ENCODE data around the gene PCDHB8. TPM values are rescaled to one million over a fixed set of nuclear protein-coding genes. Genes with fewer than 3 reads are reported as not detected.
"Not testable (repeated sequence)": the region's sequence is repeated elsewhere in the genome, so short reads cannot be mapped to it uniquely, and the experiment has no call there.

PCDHB8 gene
- total RNA-seq, 1 donor from 2014 or later = 7.7 TPM

DNA sequence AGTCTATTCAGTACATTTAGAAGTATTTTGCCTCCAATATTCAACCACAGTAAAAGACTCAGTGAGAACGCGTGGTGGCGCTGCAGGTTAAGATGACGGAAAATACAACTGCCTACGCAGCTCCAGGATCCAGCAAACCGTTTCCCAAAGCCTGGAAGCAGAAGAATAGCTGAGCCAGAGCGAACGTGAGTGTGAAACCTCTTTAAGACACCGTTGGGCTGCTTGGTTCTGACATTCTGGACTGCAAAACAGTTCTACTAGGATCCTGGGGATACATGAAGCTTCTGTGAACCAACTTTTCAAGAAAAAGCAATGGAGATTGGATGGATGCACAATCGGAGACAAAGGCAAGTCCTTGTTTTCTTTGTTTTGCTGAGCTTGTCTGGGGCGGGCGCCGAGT, 4.7 kb downstream of the PCDHB8 start, which contains the start of gene PCDHB16:
Gene PCDHB16, plus strand, starts transcription at position 140 of the 400 bp plus-strand sequence. Its CDS starts 173 bp downstream, at position 313.
- FAIRE-seq (no peak), DNase-seq (ENCODE audit: low spot score in 2 of 2) (no peak)

DNA sequence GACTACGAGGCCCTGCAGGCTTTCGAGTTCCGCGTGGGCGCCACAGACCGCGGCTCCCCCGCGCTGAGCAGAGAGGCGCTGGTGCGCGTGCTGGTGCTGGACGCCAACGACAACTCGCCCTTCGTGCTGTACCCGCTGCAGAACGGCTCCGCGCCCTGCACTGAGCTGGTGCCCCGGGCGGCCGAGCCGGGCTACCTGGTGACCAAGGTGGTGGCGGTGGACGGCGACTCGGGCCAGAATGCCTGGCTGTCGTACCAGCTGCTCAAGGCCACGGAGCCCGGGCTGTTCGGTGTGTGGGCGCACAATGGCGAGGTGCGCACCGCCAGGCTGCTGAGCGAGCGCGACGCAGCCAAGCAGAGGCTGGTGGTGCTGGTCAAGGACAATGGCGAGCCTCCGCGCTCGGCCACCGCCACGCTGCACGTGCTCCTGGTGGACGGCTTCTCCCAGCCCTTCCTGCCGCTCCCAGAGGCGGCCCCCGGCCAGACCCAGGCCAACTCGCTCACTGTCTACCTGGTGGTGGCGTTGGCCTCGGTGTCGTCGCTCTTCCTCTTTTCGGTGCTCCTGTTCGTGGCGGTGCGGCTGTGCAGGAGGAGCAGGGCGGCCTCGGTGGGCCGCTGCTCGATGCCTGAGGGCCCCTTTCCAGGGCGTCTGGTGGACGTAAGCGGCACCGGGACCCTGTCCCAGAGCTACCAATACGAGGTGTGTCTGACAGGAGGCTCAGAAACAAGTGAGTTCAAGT, 6.7 kb downstream of the PCDHB8 start:
- not testable (repeated sequence) for DNase-seq (ENCODE audit: low spot score in 2 of 2); FAIRE-seq

DNA sequence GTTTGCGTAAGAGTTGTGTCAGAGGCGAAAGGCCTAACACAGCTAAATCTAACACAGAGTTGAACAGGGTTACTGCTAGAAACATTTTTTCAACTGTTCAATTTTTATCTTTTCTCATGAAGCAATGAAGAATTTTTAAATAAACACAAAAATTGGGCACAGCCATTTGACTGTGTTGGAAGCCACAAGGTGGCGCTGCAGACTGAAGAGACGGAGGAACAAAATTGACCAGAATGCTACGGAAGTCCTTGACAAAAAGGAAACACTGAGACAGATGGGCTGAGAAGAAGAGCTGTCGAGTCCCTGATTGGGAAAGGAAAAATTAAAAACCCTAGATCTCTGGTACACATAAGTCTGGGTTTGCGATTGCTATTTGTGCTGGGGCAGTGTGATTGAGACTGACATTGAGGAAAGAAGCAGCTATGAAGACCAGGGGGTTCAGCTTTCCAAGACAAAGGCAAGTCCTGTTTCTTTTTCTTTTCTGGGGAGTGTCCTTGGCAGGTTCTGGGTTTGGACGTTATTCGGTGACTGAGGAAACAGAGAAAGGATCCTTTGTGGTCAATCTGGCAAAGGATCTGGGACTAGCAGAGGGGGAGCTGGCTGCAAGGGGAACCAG, 9.4 kb downstream of the PCDHB8 start, which contains the start of gene PCDHB9:
Gene PCDHB9, plus strand, starts transcription at position 265 of the 616 bp plus-strand sequence. Its CDS starts 158 bp downstream, at position 423.
- no peak for FAIRE-seq
- DNase-seq (ENCODE audit: low spot score in 2 of 2) = no peak

DNA sequence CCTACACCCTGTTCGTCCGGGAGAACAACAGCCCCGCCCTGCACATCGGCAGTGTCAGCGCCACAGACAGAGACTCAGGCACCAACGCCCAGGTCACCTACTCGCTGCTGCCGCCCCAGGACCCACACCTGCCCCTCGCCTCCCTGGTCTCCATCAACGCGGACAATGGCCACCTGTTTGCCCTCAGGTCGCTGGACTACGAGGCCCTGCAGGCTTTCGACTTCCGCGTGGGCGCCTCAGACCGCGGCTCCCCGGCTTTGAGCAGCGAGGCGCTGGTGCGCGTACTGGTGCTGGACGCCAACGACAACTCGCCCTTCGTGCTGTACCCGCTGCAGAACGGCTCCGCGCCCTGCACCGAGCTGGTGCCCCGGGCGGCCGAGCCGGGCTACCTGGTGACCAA, 11.1 kb downstream of the PCDHB8 start:
- not testable (repeated sequence) for DNase-seq (ENCODE audit: low spot score in 2 of 2); FAIRE-seq

DNA sequence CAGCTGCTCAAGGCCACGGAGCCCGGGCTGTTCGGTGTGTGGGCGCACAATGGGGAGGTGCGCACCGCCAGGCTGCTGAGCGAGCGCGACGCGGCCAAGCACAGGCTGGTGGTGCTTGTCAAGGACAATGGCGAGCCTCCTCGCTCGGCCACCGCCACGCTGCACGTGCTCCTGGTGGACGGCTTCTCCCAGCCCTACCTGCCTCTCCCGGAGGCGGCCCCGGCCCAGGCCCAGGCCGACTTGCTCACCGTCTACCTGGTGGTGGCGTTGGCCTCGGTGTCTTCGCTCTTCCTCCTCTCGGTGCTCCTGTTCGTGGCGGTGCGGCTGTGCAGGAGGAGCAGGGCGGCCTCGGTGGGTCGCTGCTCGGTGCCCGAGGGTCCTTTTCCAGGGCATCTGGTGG, 11.5 kb downstream of the PCDHB8 start:
- FAIRE-seq; DNase-seq (ENCODE audit: low spot score in 2 of 2): not testable (repeated sequence)

DNA sequence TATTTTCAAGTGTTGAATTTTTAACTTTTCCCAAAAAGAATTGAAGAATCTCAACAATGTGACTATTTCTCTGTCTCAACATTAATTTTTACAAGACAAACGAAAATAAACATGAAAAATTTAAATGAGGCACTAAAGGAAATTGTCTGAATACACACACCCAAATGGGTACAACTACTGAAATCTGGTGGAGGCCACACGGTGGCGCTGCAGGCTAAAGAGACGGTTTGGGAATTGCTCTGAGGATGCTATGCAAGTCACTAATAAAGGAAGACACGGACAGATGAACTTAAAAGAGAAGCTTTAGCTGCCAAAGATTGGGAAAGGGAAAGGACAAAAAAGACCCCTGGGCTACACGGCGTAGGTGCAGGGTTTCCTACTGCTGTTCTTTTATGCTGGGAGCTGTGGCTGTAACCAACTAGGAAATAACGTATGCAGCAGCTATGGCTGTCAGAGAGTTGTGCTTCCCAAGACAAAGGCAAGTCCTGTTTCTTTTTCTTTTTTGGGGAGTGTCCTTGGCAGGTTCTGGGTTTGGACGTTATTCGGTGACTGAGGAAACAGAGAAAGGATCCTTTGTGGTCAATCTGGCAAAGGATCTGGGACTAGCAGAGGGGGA, 14.6 kb downstream of the PCDHB8 start, which contains the start of gene PCDHB10:
Gene PCDHB10, plus strand, starts transcription at position 244 of the 616 bp plus-strand sequence. Its CDS starts 200 bp downstream, at position 444.
- FAIRE-seq (no peak), DNase-seq (ENCODE audit: low spot score in 2 of 2) (no peak)

DNA sequence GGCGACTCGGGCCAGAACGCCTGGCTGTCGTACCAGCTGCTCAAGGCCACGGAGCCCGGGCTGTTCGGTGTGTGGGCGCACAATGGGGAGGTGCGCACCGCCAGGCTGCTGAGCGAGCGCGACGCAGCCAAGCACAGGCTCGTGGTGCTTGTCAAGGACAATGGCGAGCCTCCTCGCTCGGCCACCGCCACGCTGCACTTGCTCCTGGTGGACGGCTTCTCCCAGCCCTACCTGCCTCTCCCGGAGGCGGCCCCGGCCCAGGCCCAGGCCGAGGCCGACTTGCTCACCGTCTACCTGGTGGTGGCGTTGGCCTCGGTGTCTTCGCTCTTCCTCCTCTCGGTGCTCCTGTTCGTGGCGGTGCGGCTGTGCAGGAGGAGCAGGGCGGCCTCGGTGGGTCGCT, 16.7 kb downstream of the PCDHB8 start:
- FAIRE-seq = not testable (repeated sequence)

DNA sequence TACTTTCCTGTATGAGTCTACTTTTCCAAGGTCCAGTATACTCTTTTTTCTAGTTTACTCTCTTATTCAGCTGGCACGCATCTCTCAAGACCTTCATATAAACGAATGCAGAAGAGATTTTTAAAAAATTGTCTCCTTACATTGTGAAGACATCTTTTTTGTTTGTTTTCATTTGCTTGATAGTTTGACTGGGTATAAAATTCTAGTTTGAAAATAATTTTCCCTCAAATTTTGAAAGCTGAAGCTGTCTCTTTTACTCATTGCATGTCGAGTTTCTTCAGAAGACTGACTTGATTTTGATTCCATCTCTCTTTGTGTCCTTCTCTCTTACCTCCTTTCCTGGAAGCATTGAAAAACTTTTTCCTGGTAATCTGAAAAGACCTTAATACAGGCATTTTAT, 18.8 kb downstream of the PCDHB8 start:
- DNase-seq (ENCODE audit: low spot score in 2 of 2) (no peak), FAIRE-seq (no peak)

More for the DNA sequence above, 16.7 kb downstream of the PCDHB8 start:
- DNase-seq (ENCODE audit: low spot score in 2 of 2) = not testable (repeated sequence)

DNA sequence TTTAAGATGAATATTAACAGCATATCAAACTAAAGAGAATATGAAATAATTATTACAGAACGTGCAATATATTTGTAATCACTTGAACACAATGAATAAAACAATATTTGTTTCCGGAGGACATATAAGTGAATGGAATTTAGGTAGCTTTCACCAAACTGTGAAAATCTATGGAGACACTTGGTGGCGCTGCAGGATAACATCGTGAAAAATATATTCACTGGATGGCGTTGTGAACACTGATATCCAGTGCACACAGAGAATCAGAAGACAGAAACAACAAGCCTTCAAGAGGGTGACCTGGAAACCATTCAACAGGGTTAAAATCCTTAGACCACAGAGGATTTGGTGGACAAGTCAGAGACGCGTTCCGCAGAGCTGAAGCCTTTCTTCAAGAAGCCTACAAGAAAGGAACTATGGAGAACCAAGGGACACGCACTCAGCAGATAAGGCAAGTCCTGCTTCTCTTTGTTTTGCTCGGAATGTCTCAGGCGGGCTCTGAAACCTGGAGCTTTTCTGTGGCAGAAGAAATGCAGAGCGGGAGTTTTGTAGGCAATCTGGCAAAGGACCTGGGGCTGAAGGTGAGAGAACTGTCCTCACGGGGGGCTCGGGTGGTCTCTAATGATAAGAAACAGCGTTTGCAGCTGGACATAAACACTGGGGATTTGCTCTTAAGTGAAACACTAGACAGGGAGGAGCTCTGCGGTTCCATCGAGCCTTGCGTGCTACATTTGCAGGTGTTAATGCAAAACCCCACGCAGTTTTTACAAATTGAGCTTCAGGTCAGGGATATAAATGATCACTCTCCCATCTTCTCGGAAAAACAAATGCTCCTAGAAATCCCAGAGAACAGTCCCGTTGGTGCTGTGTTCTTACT, 22.0 kb downstream of the PCDHB8 start, which contains the start of gene PCDHB11:
Gene PCDHB11, plus strand, starts transcription at position 269 of the 877 bp plus-strand sequence. Its CDS starts 148 bp downstream, at position 417.
- FAIRE-seq = no peak

DNA sequence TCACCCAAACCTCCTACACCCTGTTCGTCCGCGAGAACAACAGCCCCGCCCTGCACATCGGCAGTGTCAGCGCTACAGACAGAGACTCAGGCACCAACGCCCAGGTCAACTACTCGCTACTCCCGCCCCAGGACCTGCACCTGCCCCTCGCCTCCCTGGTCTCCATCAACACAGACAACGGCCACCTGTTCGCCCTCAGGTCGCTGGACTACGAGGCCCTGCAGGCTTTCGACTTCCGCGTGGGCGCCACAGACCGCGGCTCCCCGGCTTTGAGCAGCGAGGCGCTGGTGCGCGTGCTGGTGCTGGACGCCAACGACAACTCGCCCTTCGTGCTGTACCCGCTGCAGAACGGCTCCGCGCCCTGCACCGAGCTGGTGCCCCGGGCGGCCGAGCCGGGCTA, 23.5 kb downstream of the PCDHB8 start:
- not testable (repeated sequence) for FAIRE-seq

More for the DNA sequence above, 22.0 kb downstream of the PCDHB8 start, which contains the start of gene PCDHB11:
- DNase-seq (ENCODE audit: low spot score in 2 of 2) = no peak

DNA sequence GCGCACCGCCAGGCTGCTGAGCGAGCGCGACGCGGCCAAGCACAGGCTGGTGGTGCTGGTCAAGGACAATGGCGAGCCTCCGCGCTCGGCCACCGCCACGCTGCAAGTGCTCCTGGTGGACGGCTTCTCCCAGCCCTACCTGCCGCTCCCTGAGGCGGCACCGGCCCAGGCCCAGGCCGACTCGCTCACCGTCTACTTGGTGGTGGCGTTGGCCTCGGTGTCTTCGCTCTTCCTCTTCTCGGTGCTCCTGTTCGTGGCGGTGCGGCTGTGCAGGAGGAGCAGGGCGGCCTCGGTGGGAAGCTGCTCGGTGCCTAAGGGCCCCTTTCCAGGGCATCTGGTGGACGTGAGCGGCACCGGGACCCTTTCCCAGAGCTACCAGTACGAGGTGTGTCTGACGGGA, 24.1 kb downstream of the PCDHB8 start:
- not testable (repeated sequence) for FAIRE-seq

More for the DNA sequence above, 23.5 kb downstream of the PCDHB8 start:
- DNase-seq (ENCODE audit: low spot score in 2 of 2) = not testable (repeated sequence)

DNA sequence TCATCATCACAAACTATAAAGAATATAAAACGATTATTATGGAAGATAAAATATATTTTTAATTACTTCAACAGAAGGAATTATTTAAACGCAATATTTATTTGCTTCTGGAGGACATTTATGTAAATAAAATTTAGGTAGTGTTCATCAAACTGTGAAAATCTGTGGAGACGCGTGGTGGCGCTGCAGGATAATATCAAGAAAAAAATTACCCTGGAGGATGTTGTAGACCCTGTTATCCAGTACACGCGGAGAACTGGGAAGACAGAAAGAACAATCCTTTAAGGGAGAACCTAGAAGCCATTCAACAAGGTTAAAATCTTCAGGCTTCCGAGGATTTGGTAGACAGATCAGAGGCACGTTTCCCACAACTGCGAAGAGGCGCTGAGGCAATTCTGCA, 30.9 kb downstream of the PCDHB8 start, which contains the start of gene PCDHB12:
Gene PCDHB12, plus strand, starts transcription at position 242 of the 400 bp plus-strand sequence. CDS start 189 bp downstream, outside the sequence.
- DNase-seq (ENCODE audit: low spot score in 2 of 2) (no peak), FAIRE-seq (no peak)

More for the DNA sequence above, 24.1 kb downstream of the PCDHB8 start:
- not testable (repeated sequence) for DNase-seq (ENCODE audit: low spot score in 2 of 2)

DNA sequence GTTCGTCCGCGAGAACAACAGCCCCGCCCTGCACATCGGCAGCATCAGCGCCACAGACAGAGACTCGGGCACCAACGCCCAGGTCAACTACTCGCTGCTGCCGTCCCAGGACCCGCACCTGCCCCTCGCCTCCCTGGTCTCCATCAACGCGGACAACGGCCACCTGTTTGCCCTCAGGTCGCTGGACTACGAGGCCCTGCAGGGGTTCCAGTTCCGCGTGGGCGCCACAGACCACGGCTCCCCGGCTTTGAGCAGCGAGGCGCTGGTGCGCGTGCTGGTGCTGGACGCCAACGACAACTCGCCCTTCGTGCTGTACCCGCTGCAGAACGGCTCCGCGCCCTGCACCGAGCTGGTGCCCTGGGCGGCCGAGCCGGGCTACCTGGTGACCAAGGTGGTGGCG, 32.7 kb downstream of the PCDHB8 start:
- not testable (repeated sequence) for DNase-seq (ENCODE audit: low spot score in 2 of 2); FAIRE-seq

DNA sequence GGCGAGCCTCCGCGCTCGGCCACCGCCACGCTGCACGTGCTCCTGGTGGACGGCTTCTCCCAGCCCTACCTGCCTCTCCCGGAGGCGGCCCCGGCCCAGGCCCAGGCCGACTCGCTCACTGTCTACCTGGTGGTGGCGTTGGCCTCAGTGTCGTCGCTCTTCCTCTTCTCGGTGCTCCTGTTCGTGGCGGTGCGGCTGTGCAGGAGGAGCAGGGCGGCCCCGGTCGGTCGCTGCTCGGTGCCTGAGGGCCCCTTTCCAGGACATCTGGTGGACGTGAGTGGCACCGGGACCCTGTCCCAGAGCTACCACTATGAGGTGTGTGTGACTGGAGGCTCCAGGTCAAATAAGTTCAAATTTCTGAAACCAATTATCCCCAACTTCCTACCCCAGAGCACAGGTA, 33.3 kb downstream of the PCDHB8 start:
- DNase-seq (ENCODE audit: low spot score in 2 of 2); FAIRE-seq: not testable (repeated sequence)

DNA sequence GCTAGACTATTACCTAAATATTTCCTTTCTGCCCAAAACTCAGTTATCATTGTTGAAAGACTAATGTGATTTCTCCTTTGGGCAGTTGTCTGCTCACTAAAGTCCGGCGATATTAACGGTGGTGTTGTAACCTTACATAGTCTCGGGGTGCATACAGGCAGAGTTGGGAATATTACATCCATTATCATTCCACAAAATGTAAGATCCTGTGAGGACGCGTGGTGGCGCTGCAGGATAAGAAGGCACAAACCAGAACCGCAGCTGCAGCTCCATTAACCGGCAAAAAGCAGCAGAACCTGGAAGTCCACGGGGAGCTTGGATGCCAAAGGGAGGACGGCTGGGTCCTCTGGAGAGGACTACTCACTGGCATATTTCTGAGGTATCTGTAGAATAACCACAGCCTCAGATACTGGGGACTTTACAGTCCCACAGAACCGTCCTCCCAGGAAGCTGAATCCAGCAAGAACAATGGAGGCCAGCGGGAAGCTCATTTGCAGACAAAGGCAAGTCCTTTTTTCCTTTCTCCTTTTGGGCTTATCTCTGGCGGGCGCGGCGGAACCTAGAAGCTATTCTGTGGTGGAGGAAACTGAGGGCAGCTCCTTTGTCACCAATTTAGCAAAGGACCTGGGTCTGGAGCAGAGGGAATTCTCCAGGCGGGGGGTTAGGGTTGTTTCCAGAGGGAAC, 36.2 kb downstream of the PCDHB8 start, which contains the start of gene PCDHB13:
Gene PCDHB13, plus strand, starts transcription at position 264 of the 684 bp plus-strand sequence. Its CDS starts 205 bp downstream, at position 469.
- FAIRE-seq; DNase-seq (ENCODE audit: low spot score in 2 of 2): not testable (repeated sequence)

DNA sequence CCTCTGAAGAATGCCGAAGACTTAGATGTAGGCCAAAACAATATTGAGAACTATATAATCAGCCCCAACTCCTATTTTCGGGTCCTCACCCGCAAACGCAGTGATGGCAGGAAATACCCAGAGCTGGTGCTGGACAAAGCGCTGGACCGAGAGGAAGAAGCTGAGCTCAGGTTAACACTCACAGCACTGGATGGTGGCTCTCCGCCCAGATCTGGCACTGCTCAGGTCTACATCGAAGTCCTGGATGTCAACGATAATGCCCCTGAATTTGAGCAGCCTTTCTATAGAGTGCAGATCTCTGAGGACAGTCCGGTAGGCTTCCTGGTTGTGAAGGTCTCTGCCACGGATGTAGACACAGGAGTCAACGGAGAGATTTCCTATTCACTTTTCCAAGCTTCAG, 37.0 kb downstream of the PCDHB8 start:
- DNase-seq (ENCODE audit: low spot score in 2 of 2); FAIRE-seq: not testable (repeated sequence)

DNA sequence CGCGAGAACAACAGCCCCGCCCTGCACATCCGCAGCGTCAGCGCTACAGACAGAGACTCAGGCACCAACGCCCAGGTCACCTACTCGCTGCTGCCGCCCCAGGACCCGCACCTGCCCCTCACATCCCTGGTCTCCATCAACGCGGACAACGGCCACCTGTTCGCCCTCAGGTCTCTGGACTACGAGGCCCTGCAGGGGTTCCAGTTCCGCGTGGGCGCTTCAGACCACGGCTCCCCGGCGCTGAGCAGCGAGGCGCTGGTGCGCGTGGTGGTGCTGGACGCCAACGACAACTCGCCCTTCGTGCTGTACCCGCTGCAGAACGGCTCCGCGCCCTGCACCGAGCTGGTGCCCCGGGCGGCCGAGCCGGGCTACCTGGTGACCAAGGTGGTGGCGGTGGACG, 37.9 kb downstream of the PCDHB8 start:
- FAIRE-seq; DNase-seq (ENCODE audit: low spot score in 2 of 2): not testable (repeated sequence)

DNA sequence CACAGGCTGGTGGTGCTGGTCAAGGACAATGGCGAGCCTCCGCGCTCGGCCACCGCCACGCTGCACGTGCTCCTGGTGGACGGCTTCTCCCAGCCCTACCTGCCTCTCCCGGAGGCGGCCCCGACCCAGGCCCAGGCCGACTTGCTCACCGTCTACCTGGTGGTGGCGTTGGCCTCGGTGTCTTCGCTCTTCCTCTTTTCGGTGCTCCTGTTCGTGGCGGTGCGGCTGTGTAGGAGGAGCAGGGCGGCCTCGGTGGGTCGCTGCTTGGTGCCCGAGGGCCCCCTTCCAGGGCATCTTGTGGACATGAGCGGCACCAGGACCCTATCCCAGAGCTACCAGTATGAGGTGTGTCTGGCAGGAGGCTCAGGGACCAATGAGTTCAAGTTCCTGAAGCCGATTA, 38.4 kb downstream of the PCDHB8 start:
- not testable (repeated sequence) for DNase-seq (ENCODE audit: low spot score in 2 of 2); FAIRE-seq
